GM13976 (cell line): ENCODE measurements around the gene HNRNPA0.

Source experiments
- DNase-seq: peaks from one replicate; pipeline ENCODE4 v3.0.0; 2012; ENCODE audit warnings: low spot score
- CTCF ChIP-seq: IDR thresholded peaks from 2 replicates; pipeline ENCODE4 v1.5.1; 2012; ENCODE audit warnings: borderline replicate concordance, mild to moderate bottlenecking; ENCODE audit not compliant: insufficient read depth; ENCODE audit errors: extremely low read depth, missing control alignments, control extremely low read depth
- in situ Hi-C: fragments of 300-500 bp; cut with MboI; formaldehyde crosslinking; loops from one replicate; pipeline ENCODE4 v1.12.0; 2022; ENCODE audit warnings: low sequenced_read_pairs, mixed read lengths, inconsistent platforms; ENCODE audit not compliant: unreplicated experiment

The HNRNPA0 gene

GRCh38 chr5:137743031-137743640 lies 11.0 kb downstream of the HNRNPA0 start:
- peak; percentile 56 for TF ChIP-seq CTCF
- DNase-seq: peak; percentile 42
- in situ Hi-C loops: loop anchor here (10.0 kb wide), 1 partner anchor 88 kb away; no protein-coding TSS in a partner anchor

DNA sequence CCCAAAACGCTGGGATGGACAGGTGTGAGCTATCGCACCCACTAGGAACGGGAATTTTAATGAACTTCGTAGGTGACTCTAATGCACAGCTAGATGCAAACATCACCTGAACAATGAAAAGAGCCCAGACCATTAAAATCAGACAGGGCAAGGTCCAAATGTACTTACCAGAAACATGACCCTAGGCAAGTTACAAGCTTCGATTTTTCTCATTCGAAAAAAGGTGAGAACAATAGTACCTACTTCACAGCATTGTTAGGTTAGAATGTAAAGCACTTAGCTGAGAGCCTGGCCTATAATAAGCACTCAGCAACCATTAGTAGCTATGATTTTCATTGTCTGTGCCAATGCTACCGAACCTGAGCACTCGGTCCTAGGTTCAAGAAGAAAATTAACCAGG lies 12.4 kb downstream of the HNRNPA0 start:
- TF ChIP-seq CTCF: no peak
- no peak for DNase-seq
- in situ Hi-C loops: loop anchor here (10.0 kb wide), 1 partner anchor 87 kb away; no protein-coding TSS in a partner anchor

- no peak for TF ChIP-seq CTCF
- no peak for DNase-seq
- in situ Hi-C loops: loop anchor here (10.0 kb wide), 1 partner anchor 85 kb away; no protein-coding TSS in a partner anchor
These were observed 14.4 kb downstream of the HNRNPA0 start for GRCh38 chr5:137739737-137740136.

DNA sequence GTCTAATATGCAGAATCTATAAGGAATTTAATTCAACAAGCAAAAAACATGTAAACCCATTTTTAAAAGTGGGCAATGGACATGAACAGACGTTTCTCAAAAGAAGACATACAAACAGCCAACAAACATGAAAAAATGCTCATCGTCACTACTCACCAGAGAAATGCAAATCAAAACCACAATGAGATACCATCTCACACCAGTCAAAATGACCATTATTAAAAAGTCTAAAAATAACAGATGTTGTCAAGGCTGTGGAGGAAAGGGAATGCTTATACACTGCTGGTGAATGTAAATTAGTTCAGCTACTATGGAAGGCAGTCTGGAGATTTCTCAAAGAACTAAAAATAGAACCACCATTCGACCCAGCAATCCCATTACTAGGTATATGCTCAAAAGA lies 15.2 kb downstream of the HNRNPA0 start:
- TF ChIP-seq CTCF: no peak
- in situ Hi-C loops: no loop called here
- no peak for DNase-seq

DNA sequence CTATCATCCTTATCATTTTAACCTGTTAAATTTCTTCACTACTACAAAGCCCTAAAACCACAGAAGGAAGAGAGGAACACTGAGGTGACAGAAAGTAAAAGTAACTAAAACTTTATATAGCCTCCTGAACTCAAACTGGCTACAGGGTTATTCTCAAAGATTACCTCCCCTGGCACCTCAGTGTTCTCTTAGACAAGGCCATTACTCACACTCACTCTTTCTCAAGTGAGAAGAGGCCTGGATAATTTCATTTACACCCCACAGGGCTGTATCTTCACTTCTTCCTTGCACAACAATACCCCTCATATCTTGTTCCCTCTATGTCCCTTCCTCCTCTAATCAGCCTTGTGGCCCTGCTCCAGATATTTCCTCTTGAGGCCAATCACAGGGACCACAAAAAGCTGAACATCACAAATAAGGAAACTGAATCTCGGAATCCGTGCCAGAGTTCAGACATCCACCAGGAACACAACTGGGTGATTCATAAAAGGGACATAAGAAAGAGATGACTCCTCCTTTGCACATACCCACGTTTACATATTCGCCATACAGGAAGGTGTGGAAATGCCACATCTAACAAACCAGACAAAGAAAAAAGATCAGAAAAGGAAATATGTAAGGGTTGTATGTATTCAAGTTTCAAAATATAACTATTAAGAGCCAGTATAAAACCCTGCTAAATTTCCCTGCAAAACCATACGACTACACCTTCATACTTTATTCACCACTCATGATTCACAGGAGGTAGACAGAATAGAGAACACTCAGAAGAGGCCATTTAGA lies 16.6 kb downstream of the HNRNPA0 start:
- in situ Hi-C loops: no loop called here
- no peak for TF ChIP-seq CTCF
- peak; percentile 24 for DNase-seq

DNA sequence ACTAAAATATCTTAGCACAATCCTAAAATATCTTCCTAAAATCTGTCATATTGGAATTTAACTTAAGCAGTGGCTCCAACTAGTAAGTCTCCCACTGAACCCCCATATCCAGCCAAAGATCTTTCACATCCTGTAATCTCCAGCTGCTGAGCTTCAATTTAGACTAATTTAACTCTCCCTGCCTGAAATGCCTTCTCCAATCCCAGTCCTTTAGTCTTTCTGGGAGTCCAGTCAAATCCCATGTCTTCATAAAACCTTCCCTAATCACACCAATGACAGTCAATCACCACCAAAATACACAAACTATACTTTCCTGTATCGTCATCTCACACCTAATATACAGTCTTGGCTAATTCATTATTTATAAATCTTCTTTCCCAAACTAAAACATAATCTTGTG lies 17.7 kb downstream of the HNRNPA0 start:
- no peak for DNase-seq
- in situ Hi-C loops: no loop called here
- TF ChIP-seq CTCF: no peak
